Vagina (tissue), 2 donors: ENCODE data around the gene DUSP16. TPM values are rescaled to one million over a fixed set of nuclear protein-coding genes. Genes with fewer than 3 reads are reported as not detected.

Experiments
- DNase-seq, 2 donors: peaks; one replicate each; pipeline ENCODE4 v3.0.0-alpha.2; 2017; ENCODE audit errors: extremely low spot score in 2 of 2
- H3K27ac ChIP-seq: fragments of 200-600 bp; sonication (generic); one replicate; pipeline ENCODE4 v1.5.1; 2019
- H3K27me3 ChIP-seq: fragments of 200-600 bp; sonication (generic); one replicate; pipeline ENCODE4 v1.5.1; 2019
- H3K36me3 ChIP-seq, 2 donors: fragments of 200-600 bp; sonication (generic); one replicate each; pipeline ENCODE4 v1.5.1; 2017 to 2019
- H3K4me1 ChIP-seq: fragments of 200-600 bp; sonication (generic); one replicate; pipeline ENCODE4 v1.5.1; 2019
- H3K4me3 ChIP-seq, 2 donors: fragments of 200-600 bp; sonication (generic); 1 replicate in 1 of 2; 2 replicates in 1 of 2; pipeline ENCODE4 v1.5.1; 2016 to 2019
- H3K9me3 ChIP-seq: fragments of 200-600 bp; sonication (generic); one replicate; pipeline ENCODE4 v1.5.1; 2019
- POLR2A ChIP-seq, 2 donors: fragments of 450-650 bp; IDR thresholded peaks; one replicate each; pipeline ENCODE4 v1.6.1; 2017; ENCODE audit warnings: antibody characterized with exemption in 2 of 2, mild to moderate bottlenecking in 2 of 2, moderate library complexity in 2 of 2
- POLR2AphosphoS5 ChIP-seq, 2 donors: sonication (generic); formaldehyde crosslinking; IDR thresholded peaks; one replicate each; pipeline ENCODE4 v1.9.0; 2017; ENCODE audit warnings: antibody characterized with exemption in 2 of 2, mild to moderate bottlenecking in 2 of 2, low read depth in 1 of 2; ENCODE audit not compliant: insufficient read depth in 1 of 2
- intact Hi-C: fragments of 100-400 bp; cut with DNase I; formaldehyde crosslinking; loops from one replicate; pipeline ENCODE4 v1.15.1; 2023
- total RNA-seq: library from RNA; depleted of rRNA; stranded (reverse); fragments of >200 nt; gene quantifications from one replicate; pipeline ENCODE4 v1.2.3, GENCODE V29; 2016
- TF ChIP-seq, protein P1 (sequence below), 3 experiments: fragments of 450-650 bp in 2 of 3; fragments of 200-600 bp in 1 of 3; sonication (generic) in 1 of 3; IDR thresholded peaks; one replicate each; pipeline ENCODE4 v1.5.1; 2017 to 2019; ENCODE audit warnings: antibody characterized with exemption in 3 of 3, mild to moderate bottlenecking in 2 of 3, moderate library complexity in 2 of 3

The DUSP16 gene
- total RNA-seq, 1 donor from 2014 or later: 30.9 TPM

DNA sequence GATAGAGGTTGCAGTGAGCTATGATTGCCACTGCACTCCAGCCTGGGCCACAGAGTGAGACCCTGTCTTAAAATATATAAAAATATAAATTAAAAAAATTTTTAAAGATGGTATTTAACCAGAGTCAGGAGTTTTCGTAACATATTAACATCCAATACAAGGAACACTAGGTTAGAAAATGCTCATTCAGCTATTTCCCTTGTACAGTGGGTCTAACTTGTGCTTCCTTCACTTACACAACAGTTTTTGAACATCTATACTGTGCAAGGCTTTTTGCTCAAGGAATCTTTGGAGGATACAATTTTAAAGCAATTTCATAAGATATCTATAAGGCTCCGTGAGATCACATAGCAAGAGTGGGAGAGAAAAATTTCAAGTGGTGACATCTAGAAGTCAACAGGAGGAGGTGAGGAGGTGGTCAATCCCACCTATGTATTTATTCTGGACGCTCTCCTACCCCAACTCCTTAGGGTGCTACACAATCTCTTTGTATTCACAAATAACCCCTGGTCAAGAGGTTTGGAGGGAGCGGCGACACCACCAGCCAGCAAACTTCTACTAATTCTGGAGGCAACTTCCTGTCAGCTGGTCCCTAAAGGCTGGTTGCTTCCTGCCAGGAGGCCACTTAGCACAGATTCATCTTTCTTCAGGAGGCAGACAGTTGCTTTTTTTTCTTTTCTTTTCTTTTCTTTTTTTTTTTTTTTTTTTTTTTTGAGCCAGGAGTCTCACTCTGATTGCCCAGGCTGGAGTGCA lies 22.2 kb downstream of the DUSP16 start:
- peaks cover 18% of the 10 kb centered on the region for H3K4me1 ChIP-seq
- H3K36me3 ChIP-seq: no peaks in the 10 kb centered on the region
- intact Hi-C loops: no loop called here
- no peaks in the 10 kb centered on the region for H3K9me3 ChIP-seq
- H3K27me3 ChIP-seq: no peaks in the 10 kb centered on the region
- no peak for TF ChIP-seq POLR2AphosphoS5 (IDR thresholded peaks at IDR 0.05; ENCODE audit: insufficient read depth in 1 of 2, low read depth in 1 of 2)
- TF ChIP-seq POLR2A (IDR thresholded peaks at IDR 0.05): no peak
- TF ChIP-seq, protein P1, sequence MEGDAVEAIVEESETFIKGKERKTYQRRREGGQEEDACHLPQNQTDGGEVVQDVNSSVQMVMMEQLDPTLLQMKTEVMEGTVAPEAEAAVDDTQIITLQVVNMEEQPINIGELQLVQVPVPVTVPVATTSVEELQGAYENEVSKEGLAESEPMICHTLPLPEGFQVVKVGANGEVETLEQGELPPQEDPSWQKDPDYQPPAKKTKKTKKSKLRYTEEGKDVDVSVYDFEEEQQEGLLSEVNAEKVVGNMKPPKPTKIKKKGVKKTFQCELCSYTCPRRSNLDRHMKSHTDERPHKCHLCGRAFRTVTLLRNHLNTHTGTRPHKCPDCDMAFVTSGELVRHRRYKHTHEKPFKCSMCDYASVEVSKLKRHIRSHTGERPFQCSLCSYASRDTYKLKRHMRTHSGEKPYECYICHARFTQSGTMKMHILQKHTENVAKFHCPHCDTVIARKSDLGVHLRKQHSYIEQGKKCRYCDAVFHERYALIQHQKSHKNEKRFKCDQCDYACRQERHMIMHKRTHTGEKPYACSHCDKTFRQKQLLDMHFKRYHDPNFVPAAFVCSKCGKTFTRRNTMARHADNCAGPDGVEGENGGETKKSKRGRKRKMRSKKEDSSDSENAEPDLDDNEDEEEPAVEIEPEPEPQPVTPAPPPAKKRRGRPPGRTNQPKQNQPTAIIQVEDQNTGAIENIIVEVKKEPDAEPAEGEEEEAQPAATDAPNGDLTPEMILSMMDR (IDR thresholded peaks at IDR 0.05): no peak
- DNase-seq: no peak
- H3K4me3 ChIP-seq: no peak overlapping the region
- H3K27ac ChIP-seq: no peak overlapping the region

DNA sequence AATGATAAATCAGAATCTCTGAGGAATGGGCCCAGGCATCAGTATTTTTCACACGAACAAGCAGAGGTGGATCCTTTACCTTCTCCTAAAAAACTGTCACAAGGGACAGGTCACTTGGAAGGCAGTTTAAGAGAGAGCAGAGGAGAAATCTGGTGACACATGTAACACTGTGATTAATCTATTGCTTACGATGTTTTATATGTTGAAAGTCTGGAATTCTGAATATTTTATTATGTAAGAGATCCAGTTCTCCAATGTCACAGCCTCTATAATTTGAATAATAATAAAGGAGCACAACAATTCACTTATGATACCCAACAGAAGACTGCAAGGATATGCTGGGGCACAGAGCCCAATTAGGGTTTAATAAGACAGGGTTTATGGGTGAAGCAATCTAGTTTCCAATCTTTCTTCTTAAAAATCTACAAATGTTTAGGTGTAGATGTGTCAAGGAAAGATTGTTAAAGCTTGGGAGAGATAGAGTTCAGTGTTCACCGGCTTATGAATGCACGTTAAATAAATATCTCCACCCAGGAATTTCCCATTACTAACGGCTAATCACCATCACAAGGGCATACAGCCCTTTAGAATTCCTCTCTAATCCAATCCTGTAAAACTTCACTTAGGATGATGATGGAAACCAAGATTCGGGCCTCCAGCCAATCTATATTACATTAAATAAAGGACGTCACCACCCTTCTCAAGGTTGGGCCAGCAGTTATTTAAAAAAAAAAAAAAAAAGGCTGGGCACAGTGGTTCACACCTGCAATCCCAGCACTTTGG lies 23.4 kb downstream of the DUSP16 start:
- no peak for DNase-seq
- Histone ChIP-seq H3K27ac (no peak overlapping the region), H3K9me3 (no peaks in the 10 kb centered on the region), H3K4me3 (no peak overlapping the region), H3K4me1 (peaks cover 19% of the 10 kb centered on the region), H3K36me3 (no peaks in the 10 kb centered on the region), H3K27me3 (no peaks in the 10 kb centered on the region)
- intact Hi-C loops: no loop called here
- TF ChIP-seq, protein P1 (IDR thresholded peaks at IDR 0.05): no peak
- TF ChIP-seq POLR2A (IDR thresholded peaks at IDR 0.05) (no peak), POLR2AphosphoS5 (IDR thresholded peaks at IDR 0.05; ENCODE audit: insufficient read depth in 1 of 2, low read depth in 1 of 2) (no peak)

DNA sequence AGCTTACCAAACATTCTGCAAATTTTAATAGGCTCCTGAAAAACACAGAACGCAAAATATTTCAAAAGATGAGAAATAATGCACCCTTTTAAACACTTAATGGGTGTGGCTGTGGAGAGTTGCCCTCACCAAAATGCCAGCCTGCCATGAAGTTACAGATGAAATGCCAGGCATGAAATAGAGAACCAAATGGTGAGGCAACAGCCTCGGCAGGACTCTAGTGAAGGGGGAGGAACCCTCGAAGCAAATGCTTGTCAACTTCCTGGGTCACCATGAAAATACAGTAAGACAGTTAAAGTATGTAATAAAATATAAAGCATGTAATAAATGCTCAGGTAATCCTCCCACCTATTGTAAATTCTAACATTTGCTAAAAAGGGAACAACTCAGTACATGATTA lies 24.1 kb downstream of the DUSP16 start:
- Histone ChIP-seq H3K27me3 (no peaks in the 10 kb centered on the region), H3K27ac (no peak overlapping the region), H3K4me3 (no peak overlapping the region), H3K4me1 (peaks cover 26% of the 10 kb centered on the region), H3K36me3 (no peaks in the 10 kb centered on the region), H3K9me3 (no peaks in the 10 kb centered on the region)
- DNase-seq: no peak
- intact Hi-C loops: no loop called here
- TF ChIP-seq, protein P1 (IDR thresholded peaks at IDR 0.05): no peak
- TF ChIP-seq POLR2A (IDR thresholded peaks at IDR 0.05): no peak
- no peak for TF ChIP-seq POLR2AphosphoS5 (IDR thresholded peaks at IDR 0.05; ENCODE audit: insufficient read depth in 1 of 2, low read depth in 1 of 2)

DNA sequence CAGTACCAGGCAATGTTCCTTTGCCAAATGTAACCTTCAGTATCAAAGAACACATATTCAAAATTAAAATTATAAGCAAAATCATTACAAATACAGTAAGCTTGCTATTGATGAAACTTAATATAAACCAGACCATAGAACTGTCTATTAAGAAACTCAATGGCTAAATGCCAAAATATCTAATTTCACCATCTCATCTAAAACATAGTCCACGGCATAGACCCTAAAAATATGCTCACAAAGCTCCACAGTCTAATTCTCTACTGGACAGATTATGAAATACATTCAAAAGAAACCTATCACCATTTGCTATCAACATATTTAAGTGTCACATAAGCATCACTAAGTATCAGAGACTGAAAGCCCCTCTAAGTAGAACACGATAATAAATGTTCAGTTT lies 25.2 kb downstream of the DUSP16 start:
- intact Hi-C loops: no loop called here
- peaks cover 29% of the 10 kb centered on the region for H3K4me1 ChIP-seq

More for the DNA sequence above, 25.2 kb downstream of the DUSP16 start:
- Histone ChIP-seq H3K27ac (no peak overlapping the region), H3K36me3 (no peaks in the 10 kb centered on the region), H3K27me3 (no peaks in the 10 kb centered on the region), H3K9me3 (no peaks in the 10 kb centered on the region), H3K4me3 (no peak overlapping the region)
- no peak for DNase-seq
- no peak for TF ChIP-seq POLR2AphosphoS5 (IDR thresholded peaks at IDR 0.05; ENCODE audit: insufficient read depth in 1 of 2, low read depth in 1 of 2)
- TF ChIP-seq POLR2A (IDR thresholded peaks at IDR 0.05): no peak
- TF ChIP-seq, protein P1 (IDR thresholded peaks at IDR 0.05): no peak
